ENCODE results near the gene AGFG1. TPM values are rescaled to one million over a fixed set of nuclear protein-coding genes. Genes with fewer than 3 reads are reported as not detected.

The AGFG1 gene
- total RNA-seq, 1 experiment from 2014 or later, result 100 TPM

- Histone ChIP-seq H3K27me3 (no peaks in the 10 kb centered on the region), H3K36me3 (peaks cover 10% of the 10 kb centered on the region; the same call in 1 of the 2 replicates), H3K4me3 (no peak overlapping the region), H3K9me3 (no peaks in the 10 kb centered on the region)
- no peak for DNase-seq
Observed at GRCh38 chr2:227479865-227480475, 8.0 kb downstream of the AGFG1 start.

- H3K36me3 ChIP-seq, result peaks cover 11% of the 10 kb centered on the region
- DNase-seq, result no peak
- peaks cover 1% of the 10 kb centered on the region for H3K9me3 ChIP-seq
- no peaks in the 10 kb centered on the region for H3K27me3 ChIP-seq
- H3K4me3 ChIP-seq, result no peak overlapping the region
Observed at GRCh38 chr2:227480528-227480927, 8.6 kb downstream of the AGFG1 start.

GRCh38 chr2:227482638-227483340 is 10.8 kb downstream of the AGFG1 start:
- Histone ChIP-seq H3K4me3 (no peak overlapping the region), H3K9me3 (peaks cover 9% of the 10 kb centered on the region), H3K27me3 (no peaks in the 10 kb centered on the region), H3K36me3 (peaks cover 17% of the 10 kb centered on the region)
- no peak for DNase-seq

- no peaks in the 10 kb centered on the region for H3K27me3 ChIP-seq
Observed at GRCh38 chr2:227485429-227485828, 13.5 kb downstream of the AGFG1 start.

GRCh38 chr2:227486688-227487087 is 14.7 kb downstream of the AGFG1 start:
- Histone ChIP-seq H3K4me3 (no peak overlapping the region), H3K36me3 (peaks cover 8% of the 10 kb centered on the region), H3K27me3 (no peaks in the 10 kb centered on the region), H3K9me3 (peaks cover 9% of the 10 kb centered on the region)
- DNase-seq, result no peak

More at GRCh38 chr2:227485429-227485828, 13.5 kb downstream of the AGFG1 start:
- Histone ChIP-seq H3K36me3 (peaks cover 10% of the 10 kb centered on the region), H3K4me3 (no peak overlapping the region), H3K9me3 (peaks cover 9% of the 10 kb centered on the region)
- DNase-seq, result no peak

GRCh38 chr2:227488045-227488444 is 16.1 kb downstream of the AGFG1 start:
- H3K4me3 ChIP-seq, result no peak overlapping the region
- no peaks in the 10 kb centered on the region for H3K27me3 ChIP-seq
- H3K36me3 ChIP-seq, result peaks cover 14% of the 10 kb centered on the region
- H3K9me3 ChIP-seq, result peaks cover 9% of the 10 kb centered on the region
- no peak for DNase-seq

GRCh38 chr2:227491386-227491785 is 19.4 kb downstream of the AGFG1 start:
- H3K9me3 ChIP-seq, result peaks cover 3% of the 10 kb centered on the region; the same call in 1 of the 2 replicates
- peaks cover 23% of the 10 kb centered on the region for H3K36me3 ChIP-seq
- H3K27me3 ChIP-seq, result no peaks in the 10 kb centered on the region
- no peak overlapping the region for H3K4me3 ChIP-seq
- DNase-seq, result no peak

GRCh38 chr2:227493524-227493923 is 21.6 kb downstream of the AGFG1 start:
- no peak overlapping the region for H3K4me3 ChIP-seq

GRCh38 chr2:227497158-227497557 is 25.2 kb downstream of the AGFG1 start:
- no peak for DNase-seq
- H3K9me3 ChIP-seq, result no peaks in the 10 kb centered on the region
- H3K36me3 ChIP-seq, result peaks cover 30% of the 10 kb centered on the region
- no peaks in the 10 kb centered on the region for H3K27me3 ChIP-seq
- no peak overlapping the region for H3K4me3 ChIP-seq

More at GRCh38 chr2:227493524-227493923, 21.6 kb downstream of the AGFG1 start:
- DNase-seq, result no peak
- peaks cover 31% of the 10 kb centered on the region for H3K36me3 ChIP-seq
- no peaks in the 10 kb centered on the region for H3K9me3 ChIP-seq
- no peaks in the 10 kb centered on the region for H3K27me3 ChIP-seq

- H3K4me3 ChIP-seq, result no peak overlapping the region
- DNase-seq, result no peak
- no peaks in the 10 kb centered on the region for H3K9me3 ChIP-seq
- peaks cover 12% of the 10 kb centered on the region for H3K36me3 ChIP-seq
- no peaks in the 10 kb centered on the region for H3K27me3 ChIP-seq
Observed at GRCh38 chr2:227499627-227500300, 27.8 kb downstream of the AGFG1 start.

- no peaks in the 10 kb centered on the region for H3K27me3 ChIP-seq
- H3K4me3 ChIP-seq, result no peak overlapping the region
- peaks cover 9% of the 10 kb centered on the region for H3K36me3 ChIP-seq
- no peaks in the 10 kb centered on the region for H3K9me3 ChIP-seq
- no peak for DNase-seq
Observed at GRCh38 chr2:227500301-227500630, 28.3 kb downstream of the AGFG1 start.

- DNase-seq, result peak; percentile 88
Observed at GRCh38 chr2:227503433-227504406, 31.8 kb downstream of the AGFG1 start.

GRCh38 chr2:227504700-227505099 is 32.7 kb downstream of the AGFG1 start:
- no peak overlapping the region for H3K4me3 ChIP-seq
- no peak for DNase-seq
- H3K27me3 ChIP-seq, result no peaks in the 10 kb centered on the region
- no peaks in the 10 kb centered on the region for H3K9me3 ChIP-seq
- peaks cover 2% of the 10 kb centered on the region for H3K36me3 ChIP-seq

More at GRCh38 chr2:227503433-227504406, 31.8 kb downstream of the AGFG1 start:
- Histone ChIP-seq H3K36me3 (no peaks in the 10 kb centered on the region; the same call in 1 of the 2 replicates), H3K9me3 (no peaks in the 10 kb centered on the region), H3K27me3 (no peaks in the 10 kb centered on the region), H3K4me3 (no peak overlapping the region)

- DNase-seq, result no peak
- Histone ChIP-seq H3K4me3 (no peak overlapping the region), H3K36me3 (peaks cover 2% of the 10 kb centered on the region), H3K9me3 (no peaks in the 10 kb centered on the region), H3K27me3 (no peaks in the 10 kb centered on the region)
Observed at GRCh38 chr2:227506456-227506855, 34.5 kb downstream of the AGFG1 start.

- no peaks in the 10 kb centered on the region for H3K9me3 ChIP-seq
- no peak for DNase-seq
- no peak overlapping the region for H3K4me3 ChIP-seq
- H3K36me3 ChIP-seq, result peaks cover 2% of the 10 kb centered on the region; the same call in 1 of the 2 replicates
- no peaks in the 10 kb centered on the region for H3K27me3 ChIP-seq
Observed at GRCh38 chr2:227507963-227508362, 36.0 kb downstream of the AGFG1 start.

- H3K4me3 ChIP-seq, result no peak overlapping the region
- H3K27me3 ChIP-seq, result no peaks in the 10 kb centered on the region
- DNase-seq, result no peak
- peaks cover 2% of the 10 kb centered on the region; the same call in 1 of the 2 replicates for H3K36me3 ChIP-seq
- H3K9me3 ChIP-seq, result no peaks in the 10 kb centered on the region
Observed at GRCh38 chr2:227509076-227509475, 37.1 kb downstream of the AGFG1 start.

Measured in MG63 (cell line).